Measurements from ENCODE around the gene KLHDC4.

- TF ChIP-seq POLR2A (IDR thresholded peaks at IDR 0.05; ENCODE audit: low read depth, low read length), result no peak
- TF ChIP-seq SPI1 (IDR thresholded peaks at IDR 0.05; ENCODE audit: low read depth, low read length), result no peak
- no peak for TF ChIP-seq POLR2AphosphoS5 (IDR thresholded peaks at IDR 0.05; ENCODE audit: low read depth, low read length)
- no peak for TF ChIP-seq TAF1 (IDR thresholded peaks at IDR 0.05; ENCODE audit: low read depth, low read length)
- TF ChIP-seq PAX5 (IDR thresholded peaks at IDR 0.05; ENCODE audit: insufficient read depth, low read length, severe bottlenecking), result no peak
Measured at GRCh38 chr16:87762620-87763019, 3.2 kb downstream of the KLHDC4 start.

Measured in GM12891 (cell line).